Stomach (tissue), 9 donors: ENCODE data around the gene NISCH. TPM values are rescaled to one million over a fixed set of nuclear protein-coding genes. Genes with fewer than 3 reads are reported as not detected.

Experiments
- DNase-seq, 2 donors: peaks; one replicate each; pipeline versions ENCODE4 v3.0.0 to v3.0.0-alpha.2; 2013 to 2019
- H3K27ac ChIP-seq, 5 donors: fragments of 200-600 bp in 4 of 5; sonication (generic) in 4 of 5; one replicate each; pipeline ENCODE4 v1.5.1; 2013 to 2019; ENCODE audit warnings: mild to moderate bottlenecking in 1 of 5, moderate library complexity in 1 of 5
- H3K27me3 ChIP-seq, 3 donors: fragments of 200-600 bp; sonication (generic); one replicate each; pipeline ENCODE4 v1.5.1; 2017 to 2019; ENCODE audit warnings: mixed run types in 1 of 3
- H3K36me3 ChIP-seq, 4 donors: fragments of 200-600 bp; sonication (generic); 1 replicate in 3 of 4; 2 replicates in 1 of 4; pipeline ENCODE4 v1.5.1; 2016 to 2019
- H3K4me1 ChIP-seq, 4 donors: fragments of 200-600 bp; sonication (generic); one replicate each; pipeline ENCODE4 v1.5.1; 2016 to 2019
- H3K4me3 ChIP-seq, 4 donors: fragments of 200-600 bp; sonication (generic) in 3 of 4; one replicate each; pipeline ENCODE4 v1.5.1; 2016 to 2019; ENCODE audit warnings: mild to moderate bottlenecking in 1 of 4
- H3K9me3 ChIP-seq, 4 donors: fragments of 200-600 bp; sonication (generic); one replicate each; pipeline ENCODE4 v1.5.1; 2016 to 2019
- EP300 ChIP-seq: sonication (generic); formaldehyde crosslinking; IDR thresholded peaks from one replicate; pipeline ENCODE4 v1.6.1; 2017; ENCODE audit warnings: antibody characterized with exemption
- POLR2A ChIP-seq, 4 donors: fragments of 450-650 bp; IDR thresholded peaks; one replicate each; pipeline ENCODE4 v1.6.1; 2016; ENCODE audit warnings: antibody characterized with exemption in 4 of 4, control low read depth in 2 of 4, mild to moderate bottlenecking in 1 of 4, moderate library complexity in 1 of 4
- POLR2AphosphoS5 ChIP-seq, 3 donors: sonication (generic); formaldehyde crosslinking; IDR thresholded peaks; one replicate each; pipeline ENCODE4 v1.6.1; 2016; ENCODE audit warnings: antibody characterized with exemption in 3 of 3
- WGBS, 5 donors: extraction: QIAGEN DNeasy Blood & Tissue Kit in 3 of 5; methylation state at CpG; one replicate each; pipeline versions ENCODE4 v1.1.5 to v1.1.7; 2013 to 2018; 5-methylcytosine and 5-hydroxymethylcytosine counted together
- intact Hi-C: fragments of 100-400 bp; cut with DNase I; formaldehyde crosslinking; loops from one replicate; pipeline ENCODE4 v1.15.1; 2023; ENCODE audit warnings: low total_unique reads
- polyA plus RNA-seq, 3 donors: library from polyadenylated mRNA; stranded (reverse); fragments of 200-250 nt; gene quantifications; one replicate each; pipeline ENCODE4 v1.2.3, GENCODE V29; 2013
- total RNA-seq, 5 donors: library from RNA; depleted of rRNA; stranded (reverse); fragments of >200 nt; gene quantifications; one replicate each; pipeline versions ENCODE4 v1.1.0 to v1.2.3, GENCODE V29; 2014 to 2016
- TF ChIP-seq, protein P1 (sequence below), 7 experiments: fragments of 450-650 bp in 4 of 7; fragments of 200-600 bp in 3 of 7; sonication (generic) in 3 of 7; IDR thresholded peaks; one replicate each; pipeline ENCODE4 v1.5.1; 2016 to 2019; ENCODE audit warnings: antibody characterized with exemption in 7 of 7, control low read depth in 2 of 7, mild to moderate bottlenecking in 1 of 7
- donor health status: healthy with polysubstance abuse.
- donor health status: Bipolar disorder and iron deficiency.
- donor health status: healthy.

The NISCH gene
- total and polyA plus RNA-seq, 8 donors = 18.3 to 456 (median 69.9) TPM

DNA sequence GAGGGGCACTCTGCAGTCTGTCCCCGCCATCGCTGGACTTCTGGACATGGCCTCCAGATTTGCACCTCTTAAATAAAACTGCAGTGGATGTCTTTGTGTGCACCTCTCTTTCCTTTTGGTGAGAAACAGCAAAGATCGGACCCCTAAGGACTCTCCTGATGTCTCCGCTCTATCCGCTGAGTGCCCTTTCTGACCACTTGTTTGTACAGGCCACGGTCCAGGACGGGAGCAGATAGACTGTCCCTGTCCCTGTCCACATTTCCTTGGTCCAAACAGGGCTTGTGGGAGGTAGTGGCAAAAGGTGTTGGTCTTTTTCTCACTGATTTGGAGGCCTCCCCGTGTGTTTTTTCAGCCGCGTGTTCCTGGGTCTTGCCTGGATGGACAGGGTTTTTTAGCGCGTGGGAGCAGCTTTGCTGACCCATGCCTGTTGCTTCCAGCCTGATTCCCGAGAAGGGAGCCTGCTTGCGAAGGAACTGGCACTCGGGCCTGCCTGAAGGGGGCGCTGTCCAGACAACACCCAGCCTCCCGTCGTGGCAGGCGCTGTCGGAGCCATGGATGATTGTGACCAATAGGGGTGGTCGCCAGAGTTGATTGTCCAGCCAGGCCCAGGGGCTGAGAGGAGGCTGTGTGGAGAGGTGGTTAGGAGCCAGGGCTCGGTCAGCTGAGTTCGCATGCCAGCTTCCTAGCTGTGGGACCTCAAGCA is 26.6 kb downstream of the NISCH start:
- WGBS, 5 donors = 85 to 92% (median 88%) methylated on average over 19 to 23 of the region's 23 CpGs
- no peak overlapping the region for H3K4me3 ChIP-seq
- no peaks in the 10 kb centered on the region for H3K27me3 ChIP-seq
- peaks cover 0 to 21% (median 8%) of the 10 kb centered on the region in 4 donors for H3K4me1 ChIP-seq
- no peaks in the 10 kb centered on the region for H3K9me3 ChIP-seq
- no peak overlapping the region for H3K27ac ChIP-seq
- TF ChIP-seq, protein P1, sequence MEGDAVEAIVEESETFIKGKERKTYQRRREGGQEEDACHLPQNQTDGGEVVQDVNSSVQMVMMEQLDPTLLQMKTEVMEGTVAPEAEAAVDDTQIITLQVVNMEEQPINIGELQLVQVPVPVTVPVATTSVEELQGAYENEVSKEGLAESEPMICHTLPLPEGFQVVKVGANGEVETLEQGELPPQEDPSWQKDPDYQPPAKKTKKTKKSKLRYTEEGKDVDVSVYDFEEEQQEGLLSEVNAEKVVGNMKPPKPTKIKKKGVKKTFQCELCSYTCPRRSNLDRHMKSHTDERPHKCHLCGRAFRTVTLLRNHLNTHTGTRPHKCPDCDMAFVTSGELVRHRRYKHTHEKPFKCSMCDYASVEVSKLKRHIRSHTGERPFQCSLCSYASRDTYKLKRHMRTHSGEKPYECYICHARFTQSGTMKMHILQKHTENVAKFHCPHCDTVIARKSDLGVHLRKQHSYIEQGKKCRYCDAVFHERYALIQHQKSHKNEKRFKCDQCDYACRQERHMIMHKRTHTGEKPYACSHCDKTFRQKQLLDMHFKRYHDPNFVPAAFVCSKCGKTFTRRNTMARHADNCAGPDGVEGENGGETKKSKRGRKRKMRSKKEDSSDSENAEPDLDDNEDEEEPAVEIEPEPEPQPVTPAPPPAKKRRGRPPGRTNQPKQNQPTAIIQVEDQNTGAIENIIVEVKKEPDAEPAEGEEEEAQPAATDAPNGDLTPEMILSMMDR (IDR thresholded peaks at IDR 0.05) = peak in 1 of 7 experiments; percentile 10
- TF ChIP-seq EP300 = no peak
- intact Hi-C loops = no loop called here
- peak in 1 of 2 donors; percentile 30 for DNase-seq
- H3K36me3 ChIP-seq = peaks cover 67 to 98% (median 96%) of the 10 kb centered on the region in 4 donors

DNA sequence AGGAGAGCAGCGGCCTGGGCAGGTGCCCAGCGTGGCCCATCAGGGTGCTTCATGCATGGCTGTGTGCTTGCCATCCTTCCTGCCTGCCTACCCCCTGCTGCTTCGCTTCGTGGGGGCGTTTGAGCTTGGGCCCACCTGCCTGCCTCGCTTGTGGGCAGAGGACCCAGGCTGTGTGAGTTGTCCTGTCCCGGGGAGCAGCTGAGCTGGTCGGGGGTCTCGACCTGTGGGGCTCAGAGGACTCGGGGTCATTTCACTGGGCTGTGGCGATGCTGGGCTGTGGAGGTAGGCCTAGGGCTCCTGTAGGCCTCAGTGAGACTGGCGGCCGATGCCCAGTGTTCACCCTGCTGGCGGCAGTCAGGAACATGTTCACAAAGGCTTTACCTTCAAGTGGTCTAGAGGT is 27.7 kb downstream of the NISCH start:
- Histone ChIP-seq H3K36me3 (peaks cover 68 to 98% (median 96%) of the 10 kb centered on the region in 4 donors), H3K4me3 (no peak overlapping the region), H3K9me3 (no peaks in the 10 kb centered on the region), H3K27me3 (no peaks in the 10 kb centered on the region), H3K27ac (peak overlapping the region in 2 of 5 donors; percentile 29 to 46), H3K4me1 (peaks cover 0 to 21% (median 8%) of the 10 kb centered on the region in 4 donors)
- TF ChIP-seq POLR2A (IDR thresholded peaks at IDR 0.05) = no peak
- TF ChIP-seq POLR2AphosphoS5 (IDR thresholded peaks at IDR 0.05) = no peak
- TF ChIP-seq EP300 = no peak
- TF ChIP-seq, protein P1 (IDR thresholded peaks at IDR 0.05) = no peak
- intact Hi-C loops = no loop called here
- peak in 1 of 2 donors; percentile 7 for DNase-seq
- WGBS, 5 donors = 75 to 88% (median 84%) methylated on average over 13 to 14 of the region's 14 CpGs

DNA sequence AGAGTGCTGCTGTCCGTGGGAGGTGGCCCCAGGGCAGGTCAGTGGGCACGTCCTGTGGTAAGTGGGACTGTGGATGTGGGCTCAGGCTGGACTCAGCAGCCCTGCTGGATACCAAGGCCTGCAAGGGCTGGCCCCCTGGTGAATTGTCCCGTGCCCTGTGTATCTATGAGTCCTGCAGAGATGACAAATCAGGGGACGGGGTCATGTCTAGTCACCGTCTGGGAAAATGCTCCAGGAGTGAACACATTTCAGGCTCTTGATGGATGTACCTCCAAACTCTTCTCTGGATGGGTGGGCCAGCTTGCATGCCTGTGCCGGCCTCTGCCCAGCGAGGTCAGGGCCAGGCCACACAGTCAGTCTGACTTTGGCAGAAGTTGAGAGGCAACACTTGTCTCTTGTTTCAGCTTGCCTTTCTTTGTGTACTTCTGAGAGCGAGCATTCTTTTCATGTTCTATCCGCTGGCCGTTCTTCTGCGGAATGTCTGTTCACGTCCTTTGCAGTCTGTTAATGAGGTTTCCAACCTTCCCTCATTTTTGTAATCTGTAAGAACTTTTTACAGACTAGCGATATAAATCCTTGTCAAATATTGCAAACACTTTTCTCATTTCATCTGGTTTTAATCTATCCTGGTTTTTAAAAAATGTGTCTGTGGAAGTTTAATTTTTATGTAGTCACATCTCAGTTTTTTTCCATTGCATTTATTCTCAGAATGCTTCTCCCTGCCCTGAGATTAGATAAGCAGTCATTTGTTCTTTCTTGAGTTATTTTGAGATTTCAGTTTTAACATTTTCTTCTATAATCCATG is 28.4 kb downstream of the NISCH start:
- Histone ChIP-seq H3K27me3 (no peaks in the 10 kb centered on the region), H3K9me3 (no peaks in the 10 kb centered on the region), H3K36me3 (peaks cover 68 to 98% (median 96%) of the 10 kb centered on the region in 4 donors), H3K27ac (peak overlapping the region in 2 of 5 donors; percentile 29 to 60), H3K4me1 (peaks cover 0 to 21% (median 8%) of the 10 kb centered on the region in 4 donors), H3K4me3 (no peak overlapping the region)
- DNase-seq = peak in 1 of 2 donors; percentile 42
- TF ChIP-seq POLR2A (IDR thresholded peaks at IDR 0.05) = no peak
- TF ChIP-seq, protein P1 (IDR thresholded peaks at IDR 0.05) = no peak
- no peak for TF ChIP-seq POLR2AphosphoS5 (IDR thresholded peaks at IDR 0.05)
- no peak for TF ChIP-seq EP300
- WGBS, 5 donors = 70 to 86% (median 80%) methylated on average over 12 to 13 of the region's 13 CpGs
- intact Hi-C loops = no loop called here

DNA sequence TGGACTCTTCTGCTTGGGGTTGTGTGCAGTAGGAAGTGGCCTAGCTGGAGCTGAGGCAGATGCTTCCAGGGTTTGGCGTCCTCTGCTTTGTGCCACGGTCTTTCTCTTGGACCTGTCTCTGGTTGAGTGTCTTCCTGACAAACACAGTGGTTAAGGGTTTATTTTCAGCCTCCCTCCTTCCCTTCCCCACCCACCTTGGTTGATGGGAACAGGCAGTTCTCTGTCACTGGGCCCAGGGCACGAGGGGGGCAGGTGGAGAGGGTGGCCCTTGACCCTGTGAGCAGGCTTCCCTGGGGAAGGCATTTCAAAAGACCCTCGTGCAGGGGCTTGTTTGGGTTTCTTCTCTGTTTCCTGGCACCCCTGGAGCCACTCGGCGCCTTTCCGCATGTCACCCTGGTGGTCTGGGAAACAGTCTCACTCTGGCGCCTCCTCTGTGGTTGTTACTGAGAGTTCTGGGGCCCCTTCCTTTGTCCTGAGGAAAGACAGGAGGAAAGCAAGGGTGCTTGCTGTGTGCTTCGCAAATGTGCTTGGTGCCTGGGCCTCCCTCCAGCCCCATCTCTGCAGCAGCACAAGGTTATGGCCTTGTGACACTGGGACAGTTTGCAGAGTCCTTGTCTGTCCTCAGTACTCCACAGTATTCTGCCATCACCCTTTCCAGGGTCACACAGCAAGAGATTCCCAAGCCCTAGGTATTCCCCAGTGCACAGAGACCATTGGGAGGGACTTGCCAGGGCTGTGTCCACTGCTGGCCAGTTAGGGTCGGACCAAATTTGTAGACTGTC is 29.5 kb downstream of the NISCH start:
- intact Hi-C loops = no loop called here
- WGBS, 5 donors = 75 to 89% (median 80%) methylated on average over 9 to 10 of the region's 10 CpGs
- Histone ChIP-seq H3K27me3 (no peaks in the 10 kb centered on the region), H3K36me3 (peaks cover 68 to 98% (median 96%) of the 10 kb centered on the region in 4 donors), H3K4me1 (peaks cover 0 to 27% (median 8%) of the 10 kb centered on the region in 4 donors), H3K4me3 (no peak overlapping the region), H3K27ac (peak overlapping the region in 2 of 5 donors; percentile 29 to 60), H3K9me3 (no peaks in the 10 kb centered on the region)
- no peak for TF ChIP-seq POLR2AphosphoS5 (IDR thresholded peaks at IDR 0.05)
- no peak for TF ChIP-seq POLR2A (IDR thresholded peaks at IDR 0.05)
- TF ChIP-seq EP300 = no peak
- TF ChIP-seq, protein P1 (IDR thresholded peaks at IDR 0.05) = no peak
- DNase-seq = peak in 1 of 2 donors; percentile 1
